ENCODE measurements around the gene TMEM120B.

- TF ChIP-seq CTCF (IDR thresholded peaks at IDR 0.05; ENCODE audit: low read depth, low read length) (no peak), EZH2phosphoT487 (IDR thresholded peaks at IDR 0.05; ENCODE audit: low read depth) (no peak)
These were observed 87.5 kb downstream of the TMEM120B start for GRCh38 chr12:121799842-121800693.

All from OCI-LY3 (cell line).